ENCODE results near the gene FRAT2.

- no peak for TF ChIP-seq NBN (IDR thresholded peaks at IDR 0.05)
- no peak for TF ChIP-seq USF2 (IDR thresholded peaks at IDR 0.05; ENCODE audit: borderline replicate concordance, low read depth, low read length)
- no peak for TF ChIP-seq PRDM15 (CRISPR knock-in tag; IDR thresholded peaks at IDR 0.05)
- TF ChIP-seq POLR2AphosphoS2 (IDR thresholded peaks at IDR 0.05; ENCODE audit: low read depth, low read length), result no peak
- TF ChIP-seq CBFB (IDR thresholded peaks at IDR 0.05; ENCODE audit: low read depth), result no peak
- no peak for TF ChIP-seq POLR2AphosphoS5 (IDR thresholded peaks at IDR 0.05; ENCODE audit: low read length)
These were observed 1.5 kb upstream of the FRAT2 start for GRCh38 chr10:97336006-97336405.
